HG02840 (cell line): ENCODE data around the gene EFNA2.
A peak's percentile ranks its signal among the peaks of the same experiment; 100 is the strongest.

Experiments used
- ATAC-seq: cut with Tn5 transposase; IDR thresholded peaks from one replicate; pipeline ENCODE4 v1.9.1; 2021; ENCODE audit warnings: mild to moderate bottlenecking, moderate library complexity, moderate number of reproducible peaks; ENCODE audit not compliant: unreplicated experiment, low FRiP score

The EFNA2 gene

GRCh38 chr19:1259206-1259875 lies 26.3 kb upstream of the EFNA2 start:
- peak; percentile 27 for ATAC-seq

DNA sequence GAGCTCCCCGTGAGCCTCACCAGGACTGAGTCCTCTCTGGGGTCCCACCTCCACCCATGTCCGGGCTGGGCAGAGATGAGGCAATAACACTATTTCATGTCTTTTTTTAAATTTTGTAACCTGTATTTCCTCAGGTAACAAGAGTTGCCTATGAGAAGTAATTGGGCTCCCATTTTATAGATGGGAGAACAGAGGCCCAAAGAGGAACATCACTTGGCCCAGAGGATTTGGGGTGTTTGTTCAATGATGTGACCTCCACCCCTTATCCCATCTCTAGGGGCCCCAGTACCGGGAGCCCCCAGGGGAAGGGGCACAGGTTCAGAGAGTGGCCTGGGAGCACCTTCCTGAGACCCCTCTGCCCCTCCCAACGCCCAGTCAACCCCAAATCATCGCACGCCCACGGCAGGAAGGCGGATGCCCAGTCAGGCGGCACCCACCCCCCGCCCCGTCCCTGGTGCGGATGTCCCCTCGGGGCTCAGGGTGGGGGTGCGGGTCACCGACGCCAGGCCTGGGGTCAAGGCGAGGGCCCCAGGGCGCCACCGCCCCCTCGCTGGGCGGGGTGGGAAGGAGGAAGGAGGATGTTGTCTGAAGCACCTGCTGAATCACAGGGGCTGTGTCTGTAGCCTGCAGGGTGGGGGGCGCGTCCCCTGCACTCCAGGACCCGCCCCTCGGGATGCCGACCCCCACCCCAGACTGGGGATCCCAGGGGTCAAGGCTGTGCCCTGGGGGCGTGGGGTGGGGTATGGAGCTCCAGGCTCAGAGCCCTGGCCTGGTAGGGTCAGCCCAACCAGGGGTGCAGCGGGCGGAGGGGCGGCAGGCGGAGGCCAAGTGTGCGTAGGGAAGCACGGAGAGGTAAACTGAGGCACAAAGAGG lies 25.6 kb upstream of the EFNA2 start:
- ATAC-seq, result peak; percentile 7

- ATAC-seq, result peak; percentile 58
These were observed 24.7 kb upstream of the EFNA2 start for GRCh38 chr19:1260749-1261537.

DNA sequence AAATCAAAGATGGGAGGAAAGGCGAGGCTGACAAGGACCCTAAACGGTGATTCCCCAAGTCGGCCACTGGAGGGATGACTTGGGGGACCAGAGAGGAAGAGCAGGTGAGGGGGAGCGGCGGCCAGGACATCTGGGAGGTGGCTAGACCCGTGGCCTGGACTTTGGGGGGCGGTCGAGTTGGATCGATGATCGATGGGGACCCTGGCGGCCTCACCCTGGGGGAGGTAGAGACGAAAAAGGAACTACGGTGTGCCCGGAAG lies 24.2 kb upstream of the EFNA2 start:
- ATAC-seq, result no peak

- no peak for ATAC-seq
These were observed 23.7 kb upstream of the EFNA2 start for GRCh38 chr19:1261798-1262622.

- ATAC-seq, result no peak
These were observed 23.0 kb upstream of the EFNA2 start for GRCh38 chr19:1262623-1263123.

- ATAC-seq, result no peak
These were observed 22.5 kb upstream of the EFNA2 start for GRCh38 chr19:1263188-1263587.

- no peak for ATAC-seq
These were observed 20.7 kb upstream of the EFNA2 start for GRCh38 chr19:1264801-1265614.

GRCh38 chr19:1265615-1266128 lies 20.0 kb upstream of the EFNA2 start:
- ATAC-seq, result no peak

DNA sequence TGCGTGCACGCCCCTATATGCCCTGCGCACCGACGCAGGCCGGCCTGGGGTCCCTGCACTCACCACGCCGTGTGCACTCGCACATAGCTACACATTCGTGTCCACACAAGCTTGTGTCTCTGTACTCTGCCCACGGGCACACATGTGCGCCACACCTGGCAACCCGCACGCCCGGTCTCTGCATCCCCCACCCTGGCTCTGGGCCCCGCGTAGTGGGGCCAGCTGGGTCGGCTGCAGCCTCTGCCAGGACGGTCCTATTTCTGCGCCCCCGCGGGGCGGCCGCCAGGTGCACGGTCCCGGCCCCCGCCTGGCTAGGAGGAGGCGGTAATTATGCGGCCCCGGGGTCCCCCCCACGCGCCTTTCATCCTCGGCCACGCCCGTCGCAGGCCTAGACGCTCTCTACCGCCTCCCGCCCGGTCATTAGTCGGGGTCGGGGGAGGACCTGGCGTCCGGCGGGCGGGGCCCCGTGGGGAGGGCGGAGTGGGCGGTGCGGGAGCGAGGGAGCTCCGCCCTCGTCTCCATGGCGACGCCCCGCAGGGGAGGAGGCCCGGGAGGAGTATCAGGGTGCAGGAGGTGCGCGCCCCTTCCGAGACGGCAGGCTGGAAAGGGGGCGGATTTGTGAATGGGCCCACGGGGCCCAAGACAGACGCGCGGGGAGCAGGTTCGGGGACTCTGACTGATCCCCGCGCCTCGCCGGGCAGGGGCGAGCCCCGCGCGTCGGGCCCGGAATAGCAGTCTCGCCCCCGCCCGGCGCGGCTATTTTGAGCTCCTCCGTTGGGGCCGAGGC lies 19.4 kb upstream of the EFNA2 start:
- peak; percentile 25 for ATAC-seq

- peak; percentile 9 for ATAC-seq
These were observed 18.7 kb upstream of the EFNA2 start for GRCh38 chr19:1266916-1267476.

DNA sequence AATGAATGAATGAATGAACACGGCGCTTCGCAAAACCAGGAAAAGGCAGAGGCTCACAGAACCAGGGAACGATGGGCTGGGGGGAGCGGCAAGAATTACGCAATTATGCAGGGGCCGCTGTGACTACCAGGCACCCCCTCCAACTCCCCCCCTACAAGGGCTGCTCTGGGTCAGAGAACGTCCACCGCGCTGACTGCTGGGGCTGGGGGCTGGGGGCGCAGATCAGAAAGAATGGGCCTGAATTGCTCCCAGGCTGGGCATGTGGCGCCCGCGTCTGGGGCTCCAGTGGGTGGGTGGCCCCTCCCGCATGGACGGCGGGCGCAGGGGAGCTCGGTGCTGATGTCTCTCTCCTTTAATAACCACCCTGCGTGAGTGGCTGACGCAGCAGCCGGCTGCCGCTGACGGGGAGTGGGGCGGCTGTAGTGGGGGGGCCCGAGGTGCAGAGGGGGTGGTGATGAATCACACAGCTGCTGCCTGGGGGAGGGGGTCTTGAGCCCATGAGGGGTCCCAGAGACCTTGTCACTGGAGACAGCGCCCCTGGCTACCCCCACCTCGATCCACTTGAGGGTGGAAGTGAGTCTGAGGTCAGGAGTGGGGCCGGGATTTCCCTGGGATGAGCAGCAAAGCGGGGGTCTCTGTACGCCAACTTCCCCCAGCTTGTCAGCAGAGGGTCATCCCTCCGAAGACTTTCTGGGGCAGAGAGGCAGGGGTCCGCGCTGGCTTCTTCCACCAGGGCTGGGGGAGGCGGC lies 18.0 kb upstream of the EFNA2 start:
- ATAC-seq, result no peak

DNA sequence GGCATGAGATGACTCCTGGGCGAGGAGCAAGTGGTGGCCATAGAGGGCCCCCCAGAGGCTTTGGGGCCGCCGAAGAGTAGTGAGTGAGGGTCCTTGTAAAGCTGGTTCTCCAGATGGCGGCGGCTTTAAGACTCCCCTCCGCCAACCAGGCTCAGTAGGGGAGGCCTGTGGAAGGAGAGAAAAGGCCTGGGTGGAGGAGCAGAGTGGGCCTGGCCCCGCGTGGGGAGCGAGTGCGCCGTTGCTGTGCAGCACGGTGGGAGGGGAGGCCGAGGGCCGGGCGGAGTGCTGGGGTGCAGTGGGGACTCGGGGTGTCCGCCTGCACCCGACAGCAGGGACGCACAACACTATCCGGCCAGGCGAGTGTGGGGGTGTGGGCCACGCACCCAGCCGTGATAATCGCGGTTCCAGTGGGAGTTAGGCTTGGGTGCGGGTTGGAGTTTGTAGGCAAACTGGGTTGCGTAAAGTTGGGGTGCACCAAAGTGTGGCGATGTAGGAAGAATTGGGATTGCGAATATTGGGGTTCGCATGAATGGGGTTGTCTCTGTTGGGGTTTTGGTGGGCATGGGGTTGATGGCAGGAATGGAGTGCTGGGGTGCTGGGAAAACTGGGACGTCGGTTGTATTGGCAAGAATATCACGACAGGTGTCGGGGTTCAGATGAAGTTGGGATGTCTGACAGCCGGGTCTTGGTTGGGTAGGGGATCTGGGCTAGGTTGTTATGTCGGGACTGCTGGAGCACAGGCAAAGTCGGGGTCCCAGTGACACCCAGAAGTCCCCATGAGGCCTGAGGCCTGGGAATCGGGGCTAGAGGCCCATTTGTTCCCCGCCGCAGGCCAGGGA lies 17.2 kb upstream of the EFNA2 start:
- no peak for ATAC-seq

DNA sequence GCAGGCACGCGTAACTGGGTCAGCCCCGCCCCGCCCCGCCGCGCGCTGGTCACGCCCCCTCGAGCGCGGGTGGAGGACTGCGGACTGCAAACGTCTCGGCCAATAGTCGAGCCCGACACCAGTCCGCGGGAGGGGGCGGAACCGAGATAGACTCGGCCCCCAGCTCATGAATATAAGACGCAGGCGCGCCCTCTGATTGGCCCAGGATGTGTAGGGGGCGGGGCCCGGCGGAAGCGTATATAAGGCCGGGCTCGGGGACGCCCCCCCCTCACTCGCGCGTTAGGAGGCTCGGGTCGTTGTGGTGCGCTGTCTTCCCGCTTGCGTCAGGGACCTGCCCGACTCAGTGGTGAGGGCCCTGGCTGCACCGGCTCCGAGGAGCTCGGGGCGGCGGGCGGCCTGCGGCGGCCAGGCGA lies 16.6 kb upstream of the EFNA2 start, which contains the start of gene CIRBP:
TSS of gene CIRBP (plus strand) at position 268 of the 413 bp plus-strand sequence. CDS start 1,602 bp downstream, outside the sequence.
- peak; percentile 55 for ATAC-seq

GRCh38 chr19:1269478-1270212 lies 16.0 kb upstream of the EFNA2 start:
- peak; percentile 32 for ATAC-seq
